Activated T-cell treated with anti-CD3 and anti-CD28 coated beads, Interleukin-2, amount 50 U/mL, for 24 hours (primary cell): ENCODE results near the gene ALG11.
"Not testable (repeated sequence)": the region's sequence is repeated elsewhere in the genome, so short reads cannot be mapped to it uniquely, and the experiment has no call there.

Experiments used
- DNase-seq: peaks from one replicate; pipeline ENCODE4 v3.0.0-alpha.2; 2020
- H3K27ac Mint-ChIP-seq: 2 replicates; pipeline ENCODE4 v1.8.0; 2020; ENCODE audit warnings: mild to moderate bottlenecking, mixed read lengths
- H3K27me3 Mint-ChIP-seq: 2 replicates; pipeline ENCODE4 v1.8.0; 2020; ENCODE audit warnings: mixed read lengths
- H3K36me3 Mint-ChIP-seq: 2 replicates; pipeline ENCODE4 v1.8.0; 2020; ENCODE audit warnings: low read depth, mixed read lengths
- H3K4me1 Mint-ChIP-seq: 2 replicates; pipeline ENCODE4 v1.8.0; 2020; ENCODE audit warnings: low read depth, mixed read lengths
- H3K4me3 Mint-ChIP-seq: 2 replicates; pipeline ENCODE4 v1.8.0; 2020; ENCODE audit warnings: mild to moderate bottlenecking, moderate library complexity, mixed read lengths
- H3K9me3 Mint-ChIP-seq: 2 replicates; pipeline ENCODE4 v1.8.0; 2020; ENCODE audit warnings: mixed read lengths

Gene ALG11

GRCh38 chr13:52005841-52006522 is 6.2 kb upstream of the ALG11 start:
- Mint-ChIP-seq H3K4me3 (no peak overlapping the region), H3K36me3 (no peaks in the 10 kb centered on the region), H3K27me3 (peaks cover 21% of the 10 kb centered on the region), H3K4me1 (peaks cover 5% of the 10 kb centered on the region), H3K9me3 (no peaks in the 10 kb centered on the region), H3K27ac (no peak overlapping the region)
- DNase-seq: no peak

GRCh38 chr13:52006523-52007245 is 5.5 kb upstream of the ALG11 start:
- Mint-ChIP-seq H3K4me1 (peaks cover 8% of the 10 kb centered on the region), H3K27ac (no peak overlapping the region), H3K27me3 (peaks cover 24% of the 10 kb centered on the region), H3K36me3 (no peaks in the 10 kb centered on the region), H3K9me3 (no peaks in the 10 kb centered on the region), H3K4me3 (no peak overlapping the region)
- DNase-seq: no peak

GRCh38 chr13:52009946-52010345 is 2.3 kb upstream of the ALG11 start:
- H3K9me3 Mint-ChIP-seq: no peaks in the 10 kb centered on the region
- DNase-seq: no peak
- peaks cover 6% of the 10 kb centered on the region for H3K36me3 Mint-ChIP-seq
- peaks cover 16% of the 10 kb centered on the region for H3K4me1 Mint-ChIP-seq
- no peak overlapping the region for H3K27ac Mint-ChIP-seq
- peaks cover 24% of the 10 kb centered on the region for H3K27me3 Mint-ChIP-seq
- H3K4me3 Mint-ChIP-seq: no peak overlapping the region

- peak; percentile 53 for DNase-seq
- H3K4me3 Mint-ChIP-seq: peak within 1 kb of the TSS; percentile 98
- H3K27ac Mint-ChIP-seq: peak within 1 kb of the TSS; percentile 95
- peaks cover 15% of the 10 kb centered on the region for H3K36me3 Mint-ChIP-seq
- H3K9me3 Mint-ChIP-seq: no peaks in the 10 kb centered on the region
- H3K27me3 Mint-ChIP-seq: peaks cover 24% of the 10 kb centered on the region
- peaks cover 25% of the 10 kb centered on the region for H3K4me1 Mint-ChIP-seq
Observed at GRCh38 chr13:52010890-52011631, 1.1 kb upstream of the ALG11 start, which contains the start of gene ATP7B. TSS of gene ATP7B (minus strand) at chr13:52011450. CDS start at chr13:52011337, 113 bp downstream.

GRCh38 chr13:52012512-52012836 is 276 bp downstream of the ALG11 start:
- H3K4me3 Mint-ChIP-seq: peak overlapping the region; percentile 98
- peaks cover 34% of the 10 kb centered on the region for H3K4me1 Mint-ChIP-seq
- peaks cover 23% of the 10 kb centered on the region for H3K27me3 Mint-ChIP-seq

GRCh38 chr13:52016296-52016695 is 4.1 kb downstream of the ALG11 start:
- H3K27me3 Mint-ChIP-seq: peaks cover under 1% of the 10 kb centered on the region
- DNase-seq: no peak
- H3K27ac Mint-ChIP-seq: no peak overlapping the region
- H3K9me3 Mint-ChIP-seq: no peaks in the 10 kb centered on the region
- peaks cover 41% of the 10 kb centered on the region for H3K4me1 Mint-ChIP-seq
- no peak overlapping the region for H3K4me3 Mint-ChIP-seq
- peaks cover 64% of the 10 kb centered on the region for H3K36me3 Mint-ChIP-seq

More at GRCh38 chr13:52012512-52012836, 276 bp downstream of the ALG11 start:
- no peaks in the 10 kb centered on the region for H3K9me3 Mint-ChIP-seq
- DNase-seq: no peak
- H3K36me3 Mint-ChIP-seq: peaks cover 28% of the 10 kb centered on the region
- H3K27ac Mint-ChIP-seq: peak overlapping the region; percentile 95

- Mint-ChIP-seq H3K36me3 (peaks cover 92% of the 10 kb centered on the region), H3K4me1 (peaks cover 39% of the 10 kb centered on the region), H3K9me3 (no peaks in the 10 kb centered on the region), H3K4me3 (no peak overlapping the region), H3K27ac (peak overlapping the region; percentile 12), H3K27me3 (no peaks in the 10 kb centered on the region)
- no peak for DNase-seq
Observed at GRCh38 chr13:52020191-52020590, 8.0 kb downstream of the ALG11 start.

GRCh38 chr13:52022356-52022755 is 10.2 kb downstream of the ALG11 start:
- peaks cover 95% of the 10 kb centered on the region for H3K36me3 Mint-ChIP-seq
- no peak for DNase-seq
- H3K4me1 Mint-ChIP-seq: peaks cover 40% of the 10 kb centered on the region
- peaks cover 12% of the 10 kb centered on the region for H3K9me3 Mint-ChIP-seq
- no peaks in the 10 kb centered on the region for H3K27me3 Mint-ChIP-seq
- no peak overlapping the region for H3K4me3 Mint-ChIP-seq
- H3K27ac Mint-ChIP-seq: no peak overlapping the region

- Mint-ChIP-seq H3K4me3 (no peak within 1 kb of the TSS), H3K27me3 (no peaks in the 10 kb centered on the region), H3K36me3 (peaks cover 97% of the 10 kb centered on the region), H3K4me1 (peaks cover 28% of the 10 kb centered on the region), H3K9me3 (peaks cover 23% of the 10 kb centered on the region), H3K27ac (no peak within 1 kb of the TSS)
- DNase-seq: no peak
Observed at GRCh38 chr13:52024481-52024880, 12.3 kb downstream of the ALG11 start, which contains the start of gene UTP14C. TSS of gene UTP14C (plus strand) at chr13:52024691. CDS start at chr13:52028805, 4,114 bp downstream.

GRCh38 chr13:52025475-52026245 is 13.5 kb downstream of the ALG11 start:
- H3K9me3 Mint-ChIP-seq: peaks cover 24% of the 10 kb centered on the region
- H3K27ac Mint-ChIP-seq: no peak overlapping the region
- no peak overlapping the region for H3K4me3 Mint-ChIP-seq
- peaks cover 97% of the 10 kb centered on the region for H3K36me3 Mint-ChIP-seq
- H3K27me3 Mint-ChIP-seq: no peaks in the 10 kb centered on the region
- DNase-seq: no peak
- peaks cover 27% of the 10 kb centered on the region for H3K4me1 Mint-ChIP-seq

- DNase-seq: no peak
- Mint-ChIP-seq H3K4me1 (peaks cover 27% of the 10 kb centered on the region), H3K27ac (no peak overlapping the region), H3K36me3 (peaks cover 95% of the 10 kb centered on the region), H3K4me3 (no peak overlapping the region), H3K27me3 (no peaks in the 10 kb centered on the region), H3K9me3 (peaks cover 28% of the 10 kb centered on the region)
Observed at GRCh38 chr13:52026246-52026626, 14.0 kb downstream of the ALG11 start.

GRCh38 chr13:52027832-52028231 is 15.6 kb downstream of the ALG11 start:
- peaks cover 28% of the 10 kb centered on the region for H3K9me3 Mint-ChIP-seq
- H3K4me3 Mint-ChIP-seq: no peak overlapping the region
- no peak overlapping the region for H3K27ac Mint-ChIP-seq
- H3K27me3 Mint-ChIP-seq: no peaks in the 10 kb centered on the region
- H3K4me1 Mint-ChIP-seq: peaks cover 29% of the 10 kb centered on the region
- no peak for DNase-seq
- peaks cover 84% of the 10 kb centered on the region for H3K36me3 Mint-ChIP-seq

- Mint-ChIP-seq H3K27me3 (no peaks in the 10 kb centered on the region), H3K4me1 (peaks cover 26% of the 10 kb centered on the region), H3K9me3 (peaks cover 28% of the 10 kb centered on the region), H3K27ac (no peak overlapping the region), H3K4me3 (no peak overlapping the region), H3K36me3 (peaks cover 69% of the 10 kb centered on the region)
- DNase-seq: no peak
Observed at GRCh38 chr13:52029569-52029968, 17.4 kb downstream of the ALG11 start.

GRCh38 chr13:52030401-52030800 is 18.2 kb downstream of the ALG11 start:
- not testable (repeated sequence) for DNase-seq, H3K27ac Mint-ChIP-seq, H3K27me3 Mint-ChIP-seq, H3K4me3 Mint-ChIP-seq
- peaks cover 28% of the 10 kb centered on the region for H3K9me3 Mint-ChIP-seq
- peaks cover 23% of the 10 kb centered on the region for H3K4me1 Mint-ChIP-seq
- peaks cover 64% of the 10 kb centered on the region for H3K36me3 Mint-ChIP-seq
